HG03060 (cell line): ENCODE data around the gene GK.
"Not testable (repeated sequence)": the region's sequence is repeated elsewhere in the genome, so short reads cannot be mapped to it uniquely, and the experiment has no call there.

ENCODE experiments used
- ATAC-seq: cut with Tn5 transposase; IDR thresholded peaks from one replicate; pipeline ENCODE4 v1.9.1; 2021; ENCODE audit warnings: low read depth, moderate number of reproducible peaks; ENCODE audit not compliant: unreplicated experiment

GK gene

DNA sequence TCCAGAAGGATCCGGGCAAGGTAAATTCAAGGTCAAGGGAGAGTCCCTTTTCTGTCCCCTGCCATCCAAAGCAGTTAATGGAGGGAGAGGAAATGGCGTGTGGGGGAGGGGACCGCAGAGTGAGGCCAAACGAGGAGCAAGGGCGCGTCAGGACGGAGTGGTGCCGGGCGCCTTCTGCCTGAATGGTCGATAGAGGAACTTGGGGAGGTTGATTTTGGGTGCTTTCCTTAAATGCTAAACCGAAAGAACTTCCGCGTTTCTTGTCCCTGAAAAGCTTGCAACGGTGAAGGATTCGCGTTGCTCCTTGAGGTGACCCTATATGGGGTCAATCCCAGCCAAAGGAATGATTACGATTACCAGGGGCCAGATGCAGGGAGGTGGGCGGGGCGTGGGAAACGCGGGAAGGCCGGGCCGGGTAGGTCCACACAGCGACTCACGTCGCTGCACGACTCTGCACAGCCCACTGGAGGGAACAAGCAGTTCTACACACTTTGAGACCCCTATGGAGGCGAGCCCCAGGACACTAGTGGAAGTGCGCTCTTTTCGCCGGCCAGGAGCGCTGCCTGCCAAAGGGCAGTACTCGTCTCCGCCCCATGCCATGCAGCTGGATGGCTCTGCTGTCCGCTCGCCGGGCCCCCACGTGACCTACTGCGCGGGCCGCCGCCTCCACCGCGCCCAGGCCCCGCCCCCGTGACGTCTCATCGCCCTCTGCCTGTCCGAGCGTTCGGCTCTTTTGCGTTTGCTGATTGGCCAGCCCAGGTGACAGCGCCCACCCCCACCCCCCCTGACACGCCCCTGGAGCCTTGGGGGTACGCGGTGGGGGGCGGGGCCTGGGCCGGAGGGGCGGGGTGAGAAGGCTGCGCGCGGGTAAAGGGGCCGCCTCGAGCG is 452 bp upstream of the GK start:
- peak; percentile 73 for ATAC-seq

DNA sequence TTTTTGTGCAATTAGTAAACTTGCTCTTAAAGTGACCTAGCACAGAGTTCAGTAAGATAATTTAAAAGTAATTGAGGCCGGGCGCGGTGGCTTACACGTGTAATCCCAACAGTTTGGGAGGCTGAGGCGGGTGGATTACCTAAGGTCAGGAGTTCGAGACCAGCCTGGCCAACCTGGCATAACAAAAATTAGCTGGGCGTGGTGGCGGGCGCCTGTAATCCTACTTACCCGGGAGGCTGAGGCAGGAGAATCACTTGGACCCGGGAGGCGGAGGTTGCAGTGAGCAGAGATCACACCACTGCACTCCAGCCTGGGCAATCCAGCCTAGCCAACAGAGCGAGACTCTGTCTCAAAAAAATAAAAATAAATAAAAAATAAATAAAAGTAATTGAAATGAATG is 1.2 kb downstream of the GK start:
- not testable (repeated sequence) for ATAC-seq

DNA sequence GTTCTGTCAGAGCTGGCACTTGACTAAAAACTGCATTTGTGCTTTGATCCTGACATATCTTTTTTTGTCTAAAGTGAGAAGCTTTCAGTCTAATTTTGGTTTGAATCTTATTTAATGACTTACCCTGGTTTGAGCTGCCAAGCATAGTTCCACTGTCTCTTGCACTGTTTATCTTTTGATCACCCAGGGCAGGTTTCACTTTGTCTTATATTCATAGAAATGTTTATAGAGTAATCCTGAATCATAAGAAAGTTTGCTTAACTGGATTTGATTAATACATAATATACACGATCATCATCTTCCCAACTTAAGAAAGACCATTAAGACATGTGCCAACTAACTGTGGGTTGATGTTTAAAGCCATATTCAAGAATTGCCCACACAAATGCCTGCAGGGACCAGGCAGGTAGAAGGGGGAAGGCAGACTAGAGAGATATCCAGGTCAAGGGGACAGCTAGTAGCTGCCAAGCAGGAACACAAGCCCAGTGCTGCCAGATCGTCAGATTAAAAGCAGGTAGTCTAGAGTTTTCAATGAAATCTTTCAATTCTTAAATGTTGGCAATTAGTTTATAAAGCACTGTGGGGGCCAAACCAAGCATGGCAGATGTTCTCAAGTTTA is 1.9 kb downstream of the GK start:
- no peak for ATAC-seq

DNA sequence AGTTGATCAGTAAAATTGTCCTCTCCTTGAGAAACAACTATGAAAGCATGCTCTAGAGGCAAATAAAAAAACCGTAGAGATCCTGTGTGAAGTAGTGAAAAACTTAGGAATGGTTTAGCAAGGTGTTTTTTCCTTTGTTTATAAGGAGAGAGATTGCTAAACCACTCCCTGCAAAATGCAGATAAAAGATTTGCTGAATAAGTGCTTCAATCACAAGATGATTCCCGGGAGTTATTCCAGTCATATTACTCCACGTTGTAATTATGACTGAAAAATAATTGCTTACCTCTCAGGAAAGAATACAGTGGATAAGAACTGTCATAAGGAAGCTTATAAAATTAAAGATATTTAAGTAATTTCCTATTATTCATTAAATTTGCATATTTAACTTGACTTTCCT is 2.8 kb downstream of the GK start:
- ATAC-seq = no peak

DNA sequence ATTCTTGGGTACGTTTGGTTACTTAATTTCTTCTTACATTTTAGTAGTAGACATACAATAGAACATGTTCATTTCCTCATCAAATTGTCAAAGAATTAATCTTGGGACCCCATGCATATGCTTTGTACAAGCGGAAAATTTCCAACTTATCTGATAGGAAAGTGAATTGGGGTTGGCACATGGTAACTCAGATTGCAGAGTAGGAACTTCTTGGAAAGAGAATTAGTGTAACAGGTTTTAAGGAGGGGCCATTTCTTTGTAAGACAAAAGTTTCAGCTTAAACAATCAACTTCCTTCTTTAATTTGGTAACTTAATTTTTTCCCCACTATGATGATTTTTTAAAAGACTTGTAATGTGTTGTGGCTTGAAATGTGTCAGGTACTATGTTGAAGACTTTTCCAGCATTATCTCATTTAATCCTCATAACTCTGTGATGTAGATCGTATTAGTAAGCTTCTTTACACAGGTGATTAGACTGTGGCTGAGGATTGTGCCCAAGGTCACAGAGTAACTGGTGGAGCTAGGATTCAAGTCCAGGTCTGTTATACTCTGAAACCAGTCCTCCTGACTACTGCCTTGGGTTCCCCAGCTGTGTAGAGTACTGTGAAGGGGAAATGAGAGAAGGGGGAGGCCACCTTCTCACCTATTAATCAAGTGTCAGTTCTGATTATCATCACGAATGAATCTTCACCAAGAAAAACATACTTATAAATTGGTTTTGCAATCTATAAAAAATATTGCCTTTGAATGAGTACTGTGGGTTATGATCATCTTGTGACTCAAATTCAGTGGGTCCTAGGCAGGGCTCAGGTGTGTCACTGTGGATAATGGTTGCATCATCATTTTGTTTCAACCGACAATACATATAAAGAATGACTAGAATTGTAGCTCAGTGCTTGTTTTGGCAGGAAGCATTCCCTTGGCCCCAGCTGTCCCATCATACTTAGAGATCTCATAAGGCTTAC is 4.3 kb downstream of the GK start:
- ATAC-seq = no peak

DNA sequence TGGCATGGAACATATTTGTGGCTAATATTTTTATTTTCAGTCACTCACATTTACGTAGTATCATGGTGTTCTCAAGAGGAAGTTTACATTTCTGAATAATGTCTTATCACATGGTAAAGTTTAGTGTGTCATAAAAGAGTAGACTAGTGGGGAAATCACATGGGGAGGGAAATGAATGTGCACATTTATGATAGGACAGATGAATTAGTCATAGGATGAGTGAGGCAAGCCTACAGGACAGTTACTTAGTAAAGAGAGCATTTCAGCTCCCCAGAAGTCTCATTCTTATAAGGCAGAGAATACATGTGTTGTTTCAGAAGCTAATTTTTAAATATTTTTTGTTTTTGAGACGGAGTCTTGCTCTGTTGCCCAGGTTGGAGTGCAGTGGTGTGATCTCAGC is 6.2 kb downstream of the GK start:
- no peak for ATAC-seq

DNA sequence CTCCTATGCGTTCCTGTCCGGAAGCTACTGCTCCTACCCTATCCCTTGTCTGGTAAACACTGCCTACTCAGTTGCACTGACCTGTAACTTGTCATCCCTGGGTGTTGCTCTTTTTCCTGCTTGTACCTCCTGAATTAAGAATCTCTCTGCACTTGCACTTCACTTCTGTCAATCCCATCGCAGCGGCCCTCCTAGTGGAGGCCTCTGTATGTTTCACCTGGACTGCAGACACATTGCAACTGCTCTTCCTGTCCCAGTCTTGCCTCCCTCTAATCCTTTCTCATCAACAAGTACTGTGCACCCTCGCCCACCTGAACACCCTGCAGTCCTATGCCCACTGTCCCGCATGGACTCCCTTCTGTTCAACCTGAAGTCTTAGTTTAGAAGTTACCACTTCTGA is 8.0 kb downstream of the GK start:
- no peak for ATAC-seq

DNA sequence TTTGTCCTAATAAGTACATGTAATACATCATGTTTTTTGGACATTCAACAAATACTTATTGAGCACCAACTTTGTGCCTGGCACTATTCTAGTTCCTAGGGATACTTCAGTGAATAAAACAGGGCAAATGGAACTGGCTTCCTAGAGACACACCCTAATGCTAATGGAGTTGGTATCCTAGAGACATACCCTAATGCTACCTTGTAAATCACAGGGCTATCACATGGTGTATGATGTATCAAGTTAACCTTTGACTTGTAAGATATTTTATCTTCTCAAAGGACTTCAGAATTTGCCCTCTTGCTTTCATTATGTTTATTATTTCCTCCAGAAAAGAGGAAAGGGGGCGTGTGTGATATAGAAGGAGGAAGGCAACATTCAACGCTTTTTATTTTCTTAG is 10.1 kb downstream of the GK start:
- ATAC-seq = no peak

DNA sequence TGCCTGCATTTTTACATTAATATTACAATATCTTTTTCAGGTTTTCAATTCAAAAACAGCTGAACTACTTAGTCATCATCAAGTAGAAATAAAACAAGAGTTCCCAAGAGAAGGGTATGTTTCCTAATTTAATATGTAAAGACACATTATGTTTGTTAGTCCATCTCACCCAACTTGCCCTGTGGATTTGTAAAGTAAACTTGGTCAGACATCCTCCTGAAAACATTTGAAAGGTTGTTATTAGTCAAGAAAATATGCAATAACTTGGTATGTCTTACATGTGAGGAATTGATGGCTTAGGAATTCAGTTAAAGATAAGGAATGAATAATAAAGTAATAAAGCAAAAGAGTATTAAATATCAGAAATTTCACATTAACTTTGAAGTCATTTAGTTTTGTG is 12.2 kb downstream of the GK start:
- ATAC-seq = no peak

DNA sequence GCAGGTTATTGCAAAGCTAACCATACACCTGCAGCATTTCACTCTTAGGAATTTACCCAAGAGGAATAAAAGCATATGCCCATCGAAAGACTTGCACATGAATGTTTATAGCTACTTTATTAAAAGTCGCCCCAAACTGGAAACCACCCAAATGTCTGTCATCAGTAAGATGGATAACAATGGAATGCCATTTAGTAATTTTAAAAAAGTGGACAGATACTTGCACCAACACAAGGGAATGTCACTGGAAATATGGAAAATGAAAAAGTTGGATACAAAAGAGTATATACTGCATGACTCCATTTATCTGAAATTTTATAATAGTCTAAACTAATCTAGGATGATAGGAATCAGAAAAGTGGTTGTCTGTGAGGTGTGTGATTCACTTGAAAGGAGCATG is 12.9 kb downstream of the GK start:
- ATAC-seq = no peak

DNA sequence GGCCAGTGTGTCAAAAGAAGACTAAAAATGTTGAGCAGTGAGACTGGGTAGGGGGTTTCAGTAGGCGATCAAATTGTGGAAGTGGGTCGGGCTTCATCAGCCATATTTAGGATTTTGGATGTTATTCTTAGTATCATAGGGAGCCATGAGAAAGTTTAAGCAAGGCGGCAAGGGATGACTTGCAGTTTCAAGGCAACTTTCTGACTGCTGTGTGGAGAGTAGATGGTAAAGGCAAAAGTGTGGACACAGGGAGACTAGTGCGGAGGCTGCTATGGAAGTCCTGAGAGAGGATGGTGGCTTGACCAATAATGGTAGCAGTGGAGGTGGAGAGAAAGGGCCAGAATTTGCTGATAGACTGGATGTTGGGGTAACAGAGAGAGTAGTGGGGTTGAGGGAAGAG is 15.4 kb downstream of the GK start:
- ATAC-seq = no peak

DNA sequence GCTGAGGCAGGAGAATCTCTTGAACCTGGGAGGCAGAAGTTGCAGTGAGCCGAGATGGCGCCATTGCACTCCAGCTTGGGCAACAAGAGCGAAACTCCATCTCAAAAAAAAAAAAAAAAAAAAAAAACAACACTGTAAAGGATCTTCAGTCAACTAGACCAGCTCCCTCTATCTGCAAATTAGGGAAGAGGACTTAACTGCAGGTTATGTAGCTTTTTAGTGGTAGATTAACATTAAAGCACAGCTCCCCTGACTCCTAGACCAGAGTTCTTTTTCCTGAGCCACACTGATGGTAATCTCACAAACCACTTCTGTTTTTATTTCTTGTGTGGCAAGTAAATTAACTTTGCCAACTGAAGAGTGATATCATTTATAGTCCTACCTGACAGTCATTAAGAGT is 18.0 kb downstream of the GK start:
- not testable (repeated sequence) for ATAC-seq

DNA sequence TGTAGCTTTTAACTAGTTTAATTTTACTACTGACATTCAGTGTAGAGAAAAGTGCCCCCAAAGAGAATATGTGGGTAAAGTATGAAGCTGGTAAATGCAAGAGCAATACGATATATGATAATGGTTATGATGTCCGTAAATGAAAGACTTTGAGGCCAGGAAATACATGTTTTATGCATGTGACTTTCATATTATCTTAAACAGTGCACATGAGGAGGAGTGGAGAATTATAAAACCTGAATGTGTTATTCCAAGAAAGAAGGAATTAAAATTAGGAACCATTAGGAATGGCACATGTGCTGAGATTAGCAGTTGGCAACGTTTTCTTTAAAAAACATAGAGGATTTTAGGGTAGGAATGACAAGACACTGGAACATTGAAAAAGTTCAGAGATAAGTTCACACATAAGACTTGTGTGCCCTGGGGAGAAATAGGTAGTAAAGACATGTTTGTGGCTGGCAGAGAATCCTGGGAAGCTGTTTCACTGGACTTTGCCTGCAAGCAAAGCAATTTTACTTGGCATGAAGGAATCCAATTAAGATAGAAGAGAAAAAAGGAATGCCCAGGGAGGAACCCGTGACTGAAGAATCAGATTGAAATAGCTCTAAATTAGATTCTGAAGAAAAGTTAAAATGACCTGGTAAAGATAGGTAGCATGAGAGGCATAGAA is 20.0 kb downstream of the GK start:
- no peak for ATAC-seq

DNA sequence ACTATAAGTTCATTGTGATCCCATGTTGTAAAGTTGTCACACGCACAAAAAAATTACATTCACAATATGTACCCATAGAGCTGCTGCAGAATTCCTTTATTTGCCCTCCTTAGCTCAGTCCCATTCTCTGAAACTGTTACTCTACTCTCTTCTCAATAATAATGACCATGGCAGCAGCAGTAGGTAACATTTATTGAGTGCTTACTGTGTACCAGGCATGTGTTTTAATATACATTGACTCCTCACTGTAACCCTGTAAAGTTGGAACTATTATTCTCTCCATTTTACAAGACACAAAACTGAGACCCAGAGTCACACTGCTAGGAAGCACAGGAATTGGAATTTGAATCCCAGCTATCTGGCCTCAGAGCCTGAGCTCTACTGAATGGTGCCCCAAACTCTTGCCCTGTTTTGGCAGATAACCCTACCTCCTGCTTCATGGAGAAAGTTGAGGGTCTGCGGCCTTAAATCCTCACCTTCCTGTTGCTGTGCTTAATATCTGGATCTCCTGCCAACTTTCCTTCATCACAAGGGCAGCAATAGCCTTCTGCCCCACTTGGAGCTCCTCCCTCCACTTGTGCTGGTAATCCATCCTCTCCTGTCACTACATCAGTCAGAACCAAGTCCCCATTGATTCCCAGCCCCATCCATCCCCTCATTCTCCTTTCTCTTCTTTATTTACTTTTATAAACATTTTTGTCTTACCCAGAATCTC is 20.8 kb downstream of the GK start:
- no peak for ATAC-seq

DNA sequence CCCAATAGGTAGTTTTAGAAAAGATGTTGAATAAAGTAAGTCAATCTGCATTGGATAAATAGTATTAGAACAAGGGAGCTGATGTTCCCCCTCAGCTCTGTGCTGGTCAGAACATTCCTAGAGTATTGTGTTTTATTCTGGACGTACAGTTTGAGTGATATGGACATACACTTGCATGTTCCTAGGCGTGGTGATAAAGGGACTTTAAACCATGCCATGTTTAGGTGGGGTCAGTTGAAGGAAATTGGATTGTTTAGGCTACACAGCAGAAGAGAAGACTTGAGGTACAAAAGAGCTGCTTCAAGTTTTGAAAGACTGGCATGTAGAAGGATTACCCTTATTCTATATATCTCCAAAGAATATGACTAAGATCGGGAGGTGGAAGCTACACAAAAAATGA is 21.6 kb downstream of the GK start:
- no peak for ATAC-seq

DNA sequence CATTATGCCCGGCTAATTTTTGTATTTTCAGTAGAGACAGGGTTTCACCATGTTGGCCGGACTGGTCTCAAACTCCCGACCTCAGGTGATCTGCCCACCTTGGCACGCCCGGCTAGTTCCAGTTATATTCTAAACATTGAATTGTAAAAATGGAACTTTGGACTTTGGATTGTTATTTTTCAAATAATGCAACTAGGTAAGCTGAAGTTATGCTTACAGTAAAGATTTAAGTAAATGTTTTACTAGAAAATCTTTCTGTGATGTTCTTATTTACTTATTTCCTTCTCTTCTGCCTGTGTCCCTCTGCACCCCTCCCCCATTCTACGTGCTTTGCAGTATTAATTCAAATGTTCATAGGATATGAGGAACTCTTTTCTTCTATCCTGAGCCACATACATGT is 26.1 kb downstream of the GK start:
- ATAC-seq = no peak

DNA sequence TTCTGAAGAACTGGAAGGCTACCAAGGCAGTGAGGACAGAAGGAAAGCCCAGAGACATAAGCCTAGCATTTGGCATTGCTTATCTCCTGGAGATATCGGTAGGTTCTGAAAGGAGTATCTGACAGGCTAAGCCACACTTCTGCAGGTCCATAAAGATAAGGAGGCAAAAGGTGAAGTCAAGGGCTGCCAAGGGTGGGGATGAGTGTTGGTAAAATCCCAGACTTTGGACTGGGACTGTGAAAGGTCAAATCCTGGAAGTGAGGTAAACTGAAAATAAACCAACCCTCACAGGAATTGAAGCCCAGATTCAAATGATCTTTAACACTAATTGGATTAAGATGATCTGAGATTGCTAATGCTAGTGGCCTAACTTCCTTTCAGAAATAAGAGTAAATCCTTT is 27.4 kb downstream of the GK start:
- ATAC-seq = no peak

DNA sequence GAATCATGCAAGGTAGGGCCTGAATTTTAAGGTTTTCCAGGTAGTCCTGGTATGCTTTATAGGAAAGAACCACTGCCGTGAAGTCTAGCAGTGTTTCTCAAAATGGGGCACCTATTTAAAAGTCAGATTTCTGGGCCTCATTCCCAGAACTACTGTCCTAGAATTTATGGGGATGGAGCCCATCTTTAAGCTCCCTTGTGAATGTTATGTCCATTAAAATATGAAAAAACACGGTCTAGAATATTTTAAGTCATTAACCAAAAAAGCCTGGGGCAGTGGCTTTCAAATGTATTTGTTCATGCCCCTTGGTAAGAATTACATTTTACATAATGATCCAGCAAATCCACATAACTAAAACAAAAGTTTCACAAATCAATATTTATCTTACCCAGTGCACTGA is 35.4 kb downstream of the GK start:
- no peak for ATAC-seq

DNA sequence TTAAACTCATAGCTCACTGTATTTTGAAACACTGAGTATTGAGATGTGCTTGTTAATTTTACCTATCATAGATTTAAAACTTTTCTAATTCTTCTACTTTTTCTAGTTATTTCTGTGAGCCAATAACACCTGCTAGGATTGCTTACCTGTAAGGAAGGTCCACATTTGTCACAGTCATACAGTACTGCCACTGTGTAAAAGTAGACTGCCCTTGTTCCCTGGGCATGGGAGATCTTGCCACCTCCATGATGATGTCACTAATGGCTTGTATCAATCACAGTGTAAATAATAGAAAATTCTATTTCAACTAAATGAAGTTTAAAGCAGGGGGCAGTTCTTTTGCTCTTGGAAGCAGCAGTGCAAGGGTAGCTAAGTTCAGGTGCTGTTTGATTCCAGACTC is 35.9 kb downstream of the GK start:
- ATAC-seq = no peak

DNA sequence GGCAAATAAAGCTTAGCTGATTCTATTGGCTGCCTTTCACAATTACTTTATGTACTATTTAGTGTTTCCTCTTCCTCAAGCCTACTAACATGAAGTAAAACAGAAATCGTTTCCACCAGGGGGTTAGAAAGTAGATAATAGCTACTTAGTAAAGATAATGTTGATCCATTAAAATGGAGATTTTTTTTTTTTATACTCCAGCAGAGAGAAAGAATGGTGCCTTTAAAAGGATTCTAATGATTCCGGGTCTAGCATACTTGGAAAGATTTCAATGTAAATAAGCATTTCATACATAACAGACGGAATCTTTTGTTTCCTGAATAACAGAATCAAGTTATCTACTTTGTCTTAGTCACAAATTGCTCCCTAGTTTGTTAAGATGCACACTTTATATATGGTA is 37.1 kb downstream of the GK start:
- no peak for ATAC-seq
